ENCODE data around the gene KCNT2.

- TF ChIP-seq CTCF (IDR thresholded peaks at IDR 0.05 in 4 of 5, conservative IDR thresholded peaks at IDR 0.05 in 1 of 5): no peak
- TF ChIP-seq POLR2A (IDR thresholded peaks at IDR 0.05): no peak
These were observed 14.3 kb downstream of the KCNT2 start for GRCh38 chr1:196593955-196594354.

Measured in gastrocnemius medialis (tissue), 4 donors.